Vagina (tissue), 2 donors: ENCODE results near the gene BMP2K. TPM values are rescaled to one million over a fixed set of nuclear protein-coding genes. Genes with fewer than 3 reads are reported as not detected.

Source experiments
- DNase-seq, 2 donors: peaks; one replicate each; pipeline ENCODE4 v3.0.0-alpha.2; 2017; ENCODE audit errors: extremely low spot score in 2 of 2
- H3K27ac ChIP-seq: fragments of 200-600 bp; sonication (generic); one replicate; pipeline ENCODE4 v1.5.1; 2019
- H3K27me3 ChIP-seq: fragments of 200-600 bp; sonication (generic); one replicate; pipeline ENCODE4 v1.5.1; 2019
- H3K36me3 ChIP-seq, 2 donors: fragments of 200-600 bp; sonication (generic); one replicate each; pipeline ENCODE4 v1.5.1; 2017 to 2019
- H3K4me1 ChIP-seq: fragments of 200-600 bp; sonication (generic); one replicate; pipeline ENCODE4 v1.5.1; 2019
- H3K4me3 ChIP-seq, 2 donors: fragments of 200-600 bp; sonication (generic); 1 replicate in 1 of 2; 2 replicates in 1 of 2; pipeline ENCODE4 v1.5.1; 2016 to 2019
- H3K9me3 ChIP-seq: fragments of 200-600 bp; sonication (generic); one replicate; pipeline ENCODE4 v1.5.1; 2019
- POLR2A ChIP-seq, 2 donors: fragments of 450-650 bp; IDR thresholded peaks; one replicate each; pipeline ENCODE4 v1.6.1; 2017; ENCODE audit warnings: antibody characterized with exemption in 2 of 2, mild to moderate bottlenecking in 2 of 2, moderate library complexity in 2 of 2
- POLR2AphosphoS5 ChIP-seq, 2 donors: sonication (generic); formaldehyde crosslinking; IDR thresholded peaks; one replicate each; pipeline ENCODE4 v1.9.0; 2017; ENCODE audit warnings: antibody characterized with exemption in 2 of 2, mild to moderate bottlenecking in 2 of 2, low read depth in 1 of 2; ENCODE audit not compliant: insufficient read depth in 1 of 2
- intact Hi-C: fragments of 100-400 bp; cut with DNase I; formaldehyde crosslinking; loops from one replicate; pipeline ENCODE4 v1.15.1; 2023
- total RNA-seq: library from RNA; depleted of rRNA; stranded (reverse); fragments of >200 nt; gene quantifications from one replicate; pipeline ENCODE4 v1.2.3, GENCODE V29; 2016
- TF ChIP-seq, protein P1 (sequence below), 3 experiments: fragments of 450-650 bp in 2 of 3; fragments of 200-600 bp in 1 of 3; sonication (generic) in 1 of 3; IDR thresholded peaks; one replicate each; pipeline ENCODE4 v1.5.1; 2017 to 2019; ENCODE audit warnings: antibody characterized with exemption in 3 of 3, mild to moderate bottlenecking in 2 of 3, moderate library complexity in 2 of 3

Gene BMP2K
- total RNA-seq, 1 donor from 2014 or later, result 34.9 TPM

DNA sequence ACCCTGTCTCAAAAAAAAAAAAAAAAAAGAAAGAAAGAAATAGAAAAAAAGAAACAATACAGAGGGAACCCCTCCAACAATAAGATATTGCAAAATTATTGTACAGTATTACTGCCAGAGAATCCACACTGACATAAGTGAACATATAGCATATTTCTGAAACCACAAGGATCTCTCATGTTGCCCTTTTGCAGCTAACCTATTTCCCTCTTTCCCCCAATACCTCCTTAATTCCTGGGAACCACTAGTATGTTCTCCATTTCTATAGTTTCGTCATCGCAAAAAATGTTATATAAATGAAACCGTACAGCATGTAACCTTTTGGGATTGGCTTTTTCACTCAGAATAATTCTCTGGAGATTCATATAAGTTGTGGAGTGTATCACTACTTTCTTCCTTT is 20.0 kb upstream of the BMP2K start:
- Histone ChIP-seq H3K27me3 (no peaks in the 10 kb centered on the region), H3K27ac (no peak overlapping the region), H3K4me1 (no peaks in the 10 kb centered on the region), H3K9me3 (no peaks in the 10 kb centered on the region), H3K36me3 (no peaks in the 10 kb centered on the region), H3K4me3 (no peak overlapping the region)
- DNase-seq, result no peak
- intact Hi-C loops, result no loop called here
- TF ChIP-seq, protein P1, sequence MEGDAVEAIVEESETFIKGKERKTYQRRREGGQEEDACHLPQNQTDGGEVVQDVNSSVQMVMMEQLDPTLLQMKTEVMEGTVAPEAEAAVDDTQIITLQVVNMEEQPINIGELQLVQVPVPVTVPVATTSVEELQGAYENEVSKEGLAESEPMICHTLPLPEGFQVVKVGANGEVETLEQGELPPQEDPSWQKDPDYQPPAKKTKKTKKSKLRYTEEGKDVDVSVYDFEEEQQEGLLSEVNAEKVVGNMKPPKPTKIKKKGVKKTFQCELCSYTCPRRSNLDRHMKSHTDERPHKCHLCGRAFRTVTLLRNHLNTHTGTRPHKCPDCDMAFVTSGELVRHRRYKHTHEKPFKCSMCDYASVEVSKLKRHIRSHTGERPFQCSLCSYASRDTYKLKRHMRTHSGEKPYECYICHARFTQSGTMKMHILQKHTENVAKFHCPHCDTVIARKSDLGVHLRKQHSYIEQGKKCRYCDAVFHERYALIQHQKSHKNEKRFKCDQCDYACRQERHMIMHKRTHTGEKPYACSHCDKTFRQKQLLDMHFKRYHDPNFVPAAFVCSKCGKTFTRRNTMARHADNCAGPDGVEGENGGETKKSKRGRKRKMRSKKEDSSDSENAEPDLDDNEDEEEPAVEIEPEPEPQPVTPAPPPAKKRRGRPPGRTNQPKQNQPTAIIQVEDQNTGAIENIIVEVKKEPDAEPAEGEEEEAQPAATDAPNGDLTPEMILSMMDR (IDR thresholded peaks at IDR 0.05), result no peak
- TF ChIP-seq POLR2AphosphoS5 (IDR thresholded peaks at IDR 0.05; ENCODE audit: insufficient read depth in 1 of 2, low read depth in 1 of 2) (no peak), POLR2A (IDR thresholded peaks at IDR 0.05) (no peak)

DNA sequence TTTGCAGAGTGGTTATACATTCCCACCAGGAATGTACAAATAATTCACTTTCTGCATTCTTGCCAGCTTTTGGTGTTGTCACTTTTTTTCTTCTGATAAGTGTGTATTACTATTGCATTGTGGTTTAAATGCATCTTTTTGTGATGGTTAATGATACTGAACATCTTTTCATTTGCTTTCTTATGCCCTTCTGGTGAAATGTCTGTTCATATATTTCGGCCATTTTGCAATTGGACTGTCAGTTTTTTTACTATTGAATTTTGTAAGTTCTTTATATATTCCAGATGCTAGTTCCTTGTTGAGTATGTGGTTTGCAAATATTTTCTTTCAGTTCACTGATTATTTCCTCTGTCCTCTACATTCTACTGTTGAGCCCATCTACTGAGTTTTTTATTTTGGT is 19.4 kb upstream of the BMP2K start:
- no peak for DNase-seq
- intact Hi-C loops, result no loop called here
- H3K4me1 ChIP-seq, result no peaks in the 10 kb centered on the region
- H3K36me3 ChIP-seq, result no peaks in the 10 kb centered on the region
- H3K9me3 ChIP-seq, result no peaks in the 10 kb centered on the region
- H3K4me3 ChIP-seq, result no peak overlapping the region
- H3K27me3 ChIP-seq, result no peaks in the 10 kb centered on the region
- TF ChIP-seq, protein P1 (IDR thresholded peaks at IDR 0.05), result no peak
- TF ChIP-seq POLR2AphosphoS5 (IDR thresholded peaks at IDR 0.05; ENCODE audit: insufficient read depth in 1 of 2, low read depth in 1 of 2) (no peak), POLR2A (IDR thresholded peaks at IDR 0.05) (no peak)
- H3K27ac ChIP-seq, result no peak overlapping the region

DNA sequence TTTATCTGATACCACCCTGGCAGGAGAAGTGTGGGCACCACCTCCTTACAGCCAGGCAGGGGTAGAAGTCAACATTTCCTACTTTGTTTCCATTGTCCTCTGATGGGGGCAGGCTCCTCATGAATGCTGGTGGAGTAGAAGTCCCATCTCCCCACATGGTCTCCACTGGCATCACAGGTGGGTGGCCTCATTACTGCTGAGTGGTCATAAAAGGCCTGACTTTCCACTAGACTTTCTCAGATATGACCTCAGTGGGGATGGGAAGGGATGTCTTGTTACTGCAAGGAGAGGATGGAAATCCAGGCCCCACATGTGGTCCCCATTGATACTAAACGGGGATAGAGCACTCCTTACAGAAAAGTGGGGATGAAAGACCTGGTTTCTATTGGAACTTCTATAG is 18.6 kb upstream of the BMP2K start:
- no peak for TF ChIP-seq POLR2AphosphoS5 (IDR thresholded peaks at IDR 0.05; ENCODE audit: insufficient read depth in 1 of 2, low read depth in 1 of 2)
- TF ChIP-seq, protein P1 (IDR thresholded peaks at IDR 0.05), result no peak
- TF ChIP-seq POLR2A (IDR thresholded peaks at IDR 0.05), result no peak
- no peaks in the 10 kb centered on the region for H3K4me1 ChIP-seq
- no peak for DNase-seq
- no peaks in the 10 kb centered on the region for H3K27me3 ChIP-seq
- intact Hi-C loops, result no loop called here
- H3K4me3 ChIP-seq, result no peak overlapping the region
- H3K27ac ChIP-seq, result no peak overlapping the region
- no peaks in the 10 kb centered on the region for H3K9me3 ChIP-seq
- no peaks in the 10 kb centered on the region for H3K36me3 ChIP-seq

DNA sequence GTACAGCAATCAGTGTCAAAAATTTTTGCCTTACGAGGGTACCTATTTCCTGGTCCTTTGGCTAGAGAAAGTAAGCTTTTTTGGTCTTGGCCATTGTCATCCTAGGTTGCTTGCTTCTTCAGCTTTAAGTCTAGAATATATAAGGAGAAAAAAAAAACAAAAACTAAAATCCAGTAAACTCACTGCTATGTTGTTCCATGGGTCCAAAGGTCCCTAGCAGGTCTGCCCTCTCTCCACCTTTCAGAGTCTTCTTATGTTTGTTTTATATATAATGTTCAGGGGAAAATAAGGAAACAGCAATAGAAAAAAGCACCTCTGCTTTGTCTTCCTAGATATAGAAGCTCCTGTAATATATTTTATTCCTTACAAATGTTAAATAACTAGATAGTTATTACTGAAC is 18.1 kb upstream of the BMP2K start:
- Histone ChIP-seq H3K36me3 (no peaks in the 10 kb centered on the region), H3K27me3 (no peaks in the 10 kb centered on the region), H3K4me3 (no peak overlapping the region), H3K27ac (no peak overlapping the region), H3K9me3 (no peaks in the 10 kb centered on the region), H3K4me1 (no peaks in the 10 kb centered on the region)
- intact Hi-C loops, result no loop called here
- no peak for DNase-seq
- TF ChIP-seq POLR2A (IDR thresholded peaks at IDR 0.05), result no peak
- TF ChIP-seq, protein P1 (IDR thresholded peaks at IDR 0.05), result no peak

DNA sequence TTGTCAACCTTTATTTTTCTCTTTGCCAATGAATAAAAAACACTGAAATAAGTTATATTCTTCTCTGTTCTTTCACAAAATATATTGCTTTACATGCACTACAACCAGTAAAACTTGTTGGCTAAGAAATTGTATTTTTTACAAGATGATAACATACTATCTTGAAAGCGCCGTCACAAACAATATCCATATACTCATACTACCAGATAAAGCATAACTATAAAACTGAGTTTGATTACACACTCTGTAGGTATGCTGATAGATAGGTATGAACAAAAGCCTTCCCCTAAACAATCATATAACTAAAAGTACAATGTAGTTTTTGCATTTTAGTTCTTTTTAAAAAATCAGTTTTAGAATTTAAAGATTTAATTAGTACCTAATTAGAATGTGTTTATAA is 13.6 kb upstream of the BMP2K start:
- Histone ChIP-seq H3K9me3 (no peaks in the 10 kb centered on the region), H3K36me3 (no peaks in the 10 kb centered on the region), H3K27ac (no peak overlapping the region), H3K4me3 (no peak overlapping the region), H3K27me3 (no peaks in the 10 kb centered on the region), H3K4me1 (peaks cover 4% of the 10 kb centered on the region)
- no peak for DNase-seq
- intact Hi-C loops, result no loop called here
- no peak for TF ChIP-seq POLR2AphosphoS5 (IDR thresholded peaks at IDR 0.05; ENCODE audit: insufficient read depth in 1 of 2, low read depth in 1 of 2)
- TF ChIP-seq, protein P1 (IDR thresholded peaks at IDR 0.05), result no peak
- no peak for TF ChIP-seq POLR2A (IDR thresholded peaks at IDR 0.05)
